ENCODE measurements around the gene RFLNA. TPM values are rescaled to one million over a fixed set of nuclear protein-coding genes. Genes with fewer than 3 reads are reported as not detected.

RFLNA gene
- total and polyA plus RNA-seq, 2 of the 4 experiments (the other 2 are of a cell fraction), result not detected

GRCh38 chr12:124292385-124292784, 2.5 kb upstream of the RFLNA start:
- ATAC-seq (ENCODE audit: low read depth), result no peak
- Histone ChIP-seq H3K4me1 (ENCODE audit: control insufficient read depth, insufficient read depth, low read length) (peaks cover 10% of the 10 kb centered on the region), H3K23ac (ENCODE audit: low read depth, low read length) (no peak overlapping the region), H3K4me2 (ENCODE audit: low read depth, low read length) (no peak overlapping the region), H2AFZ (replicated peaks; ENCODE audit: low read length, poor library complexity) (no peak overlapping the region), H2AK9ac (replicated peaks; ENCODE audit: low read depth, low read length, poor library complexity) (no peak overlapping the region), H3K4ac (ENCODE audit: low read depth, low read length) (no peak overlapping the region), H4K5ac (ENCODE audit: low read depth, low read length) (no peak overlapping the region), H3K79me1 (ENCODE audit: low read depth in 1 of 2, low read length in 2 of 2) (no peaks in the 10 kb centered on the region), H3K4me3 (ENCODE audit: insufficient read depth, low read depth, low read length) (no peak overlapping the region), H4K8ac (ENCODE audit: low read depth in 2 of 2, low read length in 2 of 2) (no peak overlapping the region), H2BK5ac (ENCODE audit: low read depth, low read length, poor library complexity, severe bottlenecking) (no peak overlapping the region), H3K9me3 (ENCODE audit: control insufficient read depth, insufficient read depth, low read length) (peaks cover 3% of the 10 kb centered on the region), H4K91ac (ENCODE audit: insufficient read depth, low read depth, low read length) (no peak overlapping the region), H3K9ac (ENCODE audit: low read depth, low read length) (no peak overlapping the region), H3K27ac (ENCODE audit: insufficient read depth, low read length) (no peak overlapping the region), H2AK5ac (ENCODE audit: low read depth, low read length) (no peak overlapping the region), H3K9me1 (ENCODE audit: insufficient read depth, low read length) (no peaks in the 10 kb centered on the region), H2BK20ac (ENCODE audit: low read depth, low read length) (no peak overlapping the region), H3K18ac (ENCODE audit: low read depth, low read length) (no peak overlapping the region), H2BK120ac (ENCODE audit: low read depth, low read length) (no peak overlapping the region), H3K27me3 (ENCODE audit: control insufficient read depth, insufficient read depth, low read length) (peaks cover 54% of the 10 kb centered on the region), H2BK15ac (ENCODE audit: low read depth, low read length) (no peak overlapping the region), H4K20me1 (ENCODE audit: insufficient read depth, low read length) (no peaks in the 10 kb centered on the region), H3K56ac (ENCODE audit: extremely low read depth, insufficient read depth, low read length) (no peak overlapping the region), H3K36me3 (ENCODE audit: control insufficient read depth, insufficient read depth, low read length) (no peaks in the 10 kb centered on the region), H3K14ac (replicated peaks; ENCODE audit: low read depth, low read length) (no peak overlapping the region)
- ChIA-PET CTCF (no interaction called here), POLR2A (ENCODE audit: unreplicated experiment) (no interaction called here)
- BruUV-seq (replicated peaks), result no TSS peak
- TF ChIP-seq, protein P1, sequence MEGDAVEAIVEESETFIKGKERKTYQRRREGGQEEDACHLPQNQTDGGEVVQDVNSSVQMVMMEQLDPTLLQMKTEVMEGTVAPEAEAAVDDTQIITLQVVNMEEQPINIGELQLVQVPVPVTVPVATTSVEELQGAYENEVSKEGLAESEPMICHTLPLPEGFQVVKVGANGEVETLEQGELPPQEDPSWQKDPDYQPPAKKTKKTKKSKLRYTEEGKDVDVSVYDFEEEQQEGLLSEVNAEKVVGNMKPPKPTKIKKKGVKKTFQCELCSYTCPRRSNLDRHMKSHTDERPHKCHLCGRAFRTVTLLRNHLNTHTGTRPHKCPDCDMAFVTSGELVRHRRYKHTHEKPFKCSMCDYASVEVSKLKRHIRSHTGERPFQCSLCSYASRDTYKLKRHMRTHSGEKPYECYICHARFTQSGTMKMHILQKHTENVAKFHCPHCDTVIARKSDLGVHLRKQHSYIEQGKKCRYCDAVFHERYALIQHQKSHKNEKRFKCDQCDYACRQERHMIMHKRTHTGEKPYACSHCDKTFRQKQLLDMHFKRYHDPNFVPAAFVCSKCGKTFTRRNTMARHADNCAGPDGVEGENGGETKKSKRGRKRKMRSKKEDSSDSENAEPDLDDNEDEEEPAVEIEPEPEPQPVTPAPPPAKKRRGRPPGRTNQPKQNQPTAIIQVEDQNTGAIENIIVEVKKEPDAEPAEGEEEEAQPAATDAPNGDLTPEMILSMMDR (conservative IDR thresholded peaks at IDR 0.05; ENCODE audit: low read depth, low read length), result no peak
- TF ChIP-seq MXI1 (IDR thresholded peaks at IDR 0.05; ENCODE audit: borderline replicate concordance, low read depth, low read length) (no peak), BHLHE40 (IDR thresholded peaks at IDR 0.05; ENCODE audit: low read depth, low read length) (no peak), RAD21 (IDR thresholded peaks at IDR 0.05; ENCODE audit: low read length) (no peak), CEBPB (IDR thresholded peaks at IDR 0.05; ENCODE audit: low read depth, low read length) (no peak), SMC3 (IDR thresholded peaks at IDR 0.05; ENCODE audit: low read depth, low read length) (no peak), MAFK (IDR thresholded peaks at IDR 0.05; ENCODE audit: low read depth, low read length) (no peak), FOS (IDR thresholded peaks at IDR 0.05; ENCODE audit: low read depth, low read length) (no peak), POLR2A (IDR thresholded peaks at IDR 0.05; ENCODE audit: low read depth, low read length) (no peak), RCOR1 (IDR thresholded peaks at IDR 0.05; ENCODE audit: insufficient replicate concordance, low read length) (no peak), ELK1 (IDR thresholded peaks at IDR 0.05; ENCODE audit: borderline replicate concordance, low read depth, low read length) (no peak), NFE2L2 (IDR thresholded peaks at IDR 0.05; ENCODE audit: low read depth, low read length) (no peak), RFX5 (IDR thresholded peaks at IDR 0.05; ENCODE audit: low read depth, low read length) (no peak)
- TF ChIP-seq, protein P2, sequence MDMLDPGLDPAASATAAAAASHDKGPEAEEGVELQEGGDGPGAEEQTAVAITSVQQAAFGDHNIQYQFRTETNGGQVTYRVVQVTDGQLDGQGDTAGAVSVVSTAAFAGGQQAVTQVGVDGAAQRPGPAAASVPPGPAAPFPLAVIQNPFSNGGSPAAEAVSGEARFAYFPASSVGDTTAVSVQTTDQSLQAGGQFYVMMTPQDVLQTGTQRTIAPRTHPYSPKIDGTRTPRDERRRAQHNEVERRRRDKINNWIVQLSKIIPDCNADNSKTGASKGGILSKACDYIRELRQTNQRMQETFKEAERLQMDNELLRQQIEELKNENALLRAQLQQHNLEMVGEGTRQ (IDR thresholded peaks at IDR 0.05; ENCODE audit: low read depth, low read length), result no peak
- intact Hi-C loops (cut with micrococcal nuclease), result no loop called here
- dilution Hi-C loops (cut with HindIII; ENCODE audit: low sequenced_read_pairs, unreplicated experiment), result no loop called here
- in situ Hi-C loops (cut with MboI; ENCODE audit: low sequenced_read_pairs), result no loop called here
- DNase-seq, result no peak
- WGBS, 2 experiments (ENCODE audit: extremely low coverage in 2 of 2, insufficient read length in 1 of 2), result 67% methylated on average over 3 of the region's 6 CpGs; no CpG with 5 or more reads in 1 of the 2 experiments

Data from IMR-90 (cell line).